ENCODE results near the gene MINDY4.
A peak's percentile ranks its signal among the peaks of the same experiment; 100 is the strongest.

MINDY4 gene

GRCh38 chr7:30932562-30932961, 161.3 kb downstream of the MINDY4 start:
- DNase-seq (ENCODE audit: low read depth), result no peak

GRCh38 chr7:30933124-30933974, 162.1 kb downstream of the MINDY4 start:
- DNase-seq (ENCODE audit: low read depth), result no peak

- DNase-seq (ENCODE audit: low read depth), result no peak
These were observed 163.0 kb downstream of the MINDY4 start for GRCh38 chr7:30934225-30934624.

- no peak for DNase-seq (ENCODE audit: low read depth)
These were observed 163.7 kb downstream of the MINDY4 start for GRCh38 chr7:30934732-30935568.

- DNase-seq (ENCODE audit: low read depth), result no peak
These were observed 164.3 kb downstream of the MINDY4 start for GRCh38 chr7:30935569-30935877.

- DNase-seq (ENCODE audit: low read depth), result no peak
These were observed 165.5 kb downstream of the MINDY4 start for GRCh38 chr7:30936650-30937245.

- DNase-seq (ENCODE audit: low read depth), result no peak
These were observed 166.2 kb downstream of the MINDY4 start for GRCh38 chr7:30937416-30937815.

GRCh38 chr7:30938435-30939316, 167.5 kb downstream of the MINDY4 start:
- peak; percentile 26 for DNase-seq (ENCODE audit: low read depth)

GRCh38 chr7:30941582-30942323, 170.5 kb downstream of the MINDY4 start:
- DNase-seq (ENCODE audit: low read depth), result no peak
